ENCODE measurements around the gene NPPB. TPM values are rescaled to one million over a fixed set of nuclear protein-coding genes. Genes with fewer than 3 reads are reported as not detected.
"Not testable (repeated sequence)": the region's sequence is repeated elsewhere in the genome, so short reads cannot be mapped to it uniquely, and the experiment has no call there.

Gene NPPB
- not detected for total RNA-seq

DNA sequence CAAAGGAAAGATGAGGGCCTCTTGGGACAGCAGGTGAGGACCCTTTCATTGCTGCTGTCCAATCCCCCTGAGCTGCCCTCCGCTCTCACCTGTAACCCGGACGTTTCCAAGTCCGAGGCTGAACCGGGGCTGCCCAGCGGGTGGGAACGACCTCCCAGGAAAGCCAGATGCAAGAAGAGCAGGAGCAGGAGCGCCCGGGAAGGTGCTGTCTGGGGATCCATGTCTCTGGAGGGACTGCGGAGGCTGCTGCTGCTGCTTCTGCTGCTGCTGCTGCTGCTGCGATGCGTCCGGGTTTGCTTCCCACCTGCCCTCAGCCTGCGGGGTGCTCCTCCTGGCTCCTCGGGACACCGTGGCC is at the start of gene NPPB:
TSS of gene NPPB (minus strand) at position 333 of the 355 bp plus-strand sequence. CDS start at position 221, 112 bp downstream.
- Mint-ChIP-seq H3K27ac (no peak within 1 kb of the TSS), H3K36me3 (no peaks in the 10 kb centered on the region), H3K4me1 (peaks cover 12% of the 10 kb centered on the region), H3K27me3 (peaks cover 67% of the 10 kb centered on the region), H3K9me3 (no peaks in the 10 kb centered on the region), H3K4me3 (no peak within 1 kb of the TSS)
- no peak for DNase-seq
- POLR2A ChIA-PET = interaction anchor here (3.6 kb wide), 1 partner anchor 49 kb away, joined by 12 read pairs; no protein-coding TSS in a partner anchor
- no peak for ATAC-seq (ENCODE audit: low read depth)

DNA sequence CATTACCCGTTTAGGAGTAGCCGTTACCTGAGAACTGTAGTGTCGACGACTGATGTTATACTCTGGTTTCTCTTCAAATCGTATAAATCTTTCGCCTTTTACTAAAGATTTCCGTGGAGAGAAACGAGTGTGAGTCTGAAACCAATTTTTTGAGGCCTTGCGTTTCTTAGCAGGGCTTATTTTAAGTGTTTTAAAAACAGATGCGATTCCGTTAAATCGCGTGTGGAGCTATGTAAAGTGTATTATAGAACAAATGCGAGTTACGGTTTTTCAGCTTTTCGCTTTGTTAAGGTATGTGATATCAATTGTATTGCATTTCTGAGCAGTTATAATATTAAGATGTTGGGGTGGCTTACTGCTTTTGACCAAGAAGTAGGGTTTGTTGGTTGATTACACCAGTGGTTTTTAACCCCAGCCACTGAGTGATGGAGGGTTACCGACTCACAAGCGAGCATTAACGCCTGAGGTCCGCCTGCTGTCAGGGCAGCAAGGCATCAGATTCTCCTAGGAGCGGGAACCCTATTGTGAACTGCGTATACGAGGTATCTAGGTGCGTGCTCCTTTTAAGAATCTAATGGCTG is 49.4 kb upstream of the NPPB start:
- H3K9me3 Mint-ChIP-seq = no peaks in the 10 kb centered on the region
- H3K4me1 Mint-ChIP-seq = peaks cover 38% of the 10 kb centered on the region
- H3K27ac Mint-ChIP-seq = peak overlapping the region; percentile 100
- H3K4me3 Mint-ChIP-seq = peak overlapping the region; percentile 92
- ATAC-seq (ENCODE audit: low read depth) (peak; percentile 56), DNase-seq (no peak)
- no peaks in the 10 kb centered on the region for H3K36me3 Mint-ChIP-seq
- POLR2A ChIA-PET = interaction anchor here (0.6 to 5.3 kb wide), 100 partner anchors 8 to 1398 kb away, joined by 3 to 207 read pairs (median 5); partner anchors contain the start of genes AGTRAP, CLCN6, DHRS3 and EXOSC10
- H3K27me3 Mint-ChIP-seq = peaks cover 12% of the 10 kb centered on the region

DNA sequence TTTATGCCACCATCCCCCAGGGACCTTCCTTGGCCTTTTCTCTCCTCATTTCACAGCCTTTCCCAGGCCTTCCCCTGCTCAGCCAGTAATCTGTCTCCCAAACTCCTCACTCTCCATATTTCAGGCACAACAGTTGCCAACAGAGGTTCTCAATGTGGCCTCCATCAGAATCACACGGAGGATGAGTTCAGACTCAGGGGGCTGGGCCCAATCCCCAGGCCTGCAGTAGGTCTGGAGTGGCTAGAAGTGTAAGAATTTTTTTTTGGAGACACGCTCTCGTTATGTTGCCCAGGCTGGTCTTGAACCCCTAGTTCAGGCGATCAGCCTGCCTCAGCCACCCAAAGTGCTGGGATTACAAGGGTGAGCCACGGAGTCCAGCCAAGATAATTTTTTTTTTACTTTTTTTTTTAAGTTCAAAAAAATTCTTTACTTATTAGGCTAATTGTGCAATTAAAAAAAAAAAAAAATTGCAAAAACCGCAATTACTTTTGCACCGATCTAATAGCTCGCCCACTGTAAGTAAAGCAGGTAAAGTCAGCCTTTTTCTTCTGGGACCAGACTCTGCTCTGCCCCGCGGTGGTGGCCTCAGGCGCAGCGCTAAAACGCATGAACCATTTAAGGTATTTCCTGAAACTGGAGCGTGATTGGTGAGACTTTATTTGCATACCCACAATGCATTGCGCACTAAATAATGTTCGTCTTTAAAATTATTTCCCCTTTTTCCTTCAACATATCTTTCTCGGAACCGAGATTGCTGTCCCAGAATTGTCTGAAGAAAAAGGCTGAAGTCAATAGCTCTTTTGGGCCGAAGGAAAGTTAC is 48.7 kb upstream of the NPPB start:
- DNase-seq (peak; percentile 87), ATAC-seq (ENCODE audit: low read depth) (peak; percentile 49)
- Mint-ChIP-seq H3K9me3 (no peaks in the 10 kb centered on the region), H3K4me3 (peak overlapping the region; percentile 92), H3K27me3 (peaks cover 19% of the 10 kb centered on the region), H3K27ac (peak overlapping the region; percentile 100), H3K4me1 (peaks cover 38% of the 10 kb centered on the region), H3K36me3 (no peaks in the 10 kb centered on the region)
- POLR2A ChIA-PET = interaction anchor here (0.6 to 5.3 kb wide), 92 partner anchors 8 to 1397 kb away, joined by 3 to 207 read pairs (median 6); partner anchors contain the start of genes AGTRAP, CLCN6, DHRS3 and EXOSC10

DNA sequence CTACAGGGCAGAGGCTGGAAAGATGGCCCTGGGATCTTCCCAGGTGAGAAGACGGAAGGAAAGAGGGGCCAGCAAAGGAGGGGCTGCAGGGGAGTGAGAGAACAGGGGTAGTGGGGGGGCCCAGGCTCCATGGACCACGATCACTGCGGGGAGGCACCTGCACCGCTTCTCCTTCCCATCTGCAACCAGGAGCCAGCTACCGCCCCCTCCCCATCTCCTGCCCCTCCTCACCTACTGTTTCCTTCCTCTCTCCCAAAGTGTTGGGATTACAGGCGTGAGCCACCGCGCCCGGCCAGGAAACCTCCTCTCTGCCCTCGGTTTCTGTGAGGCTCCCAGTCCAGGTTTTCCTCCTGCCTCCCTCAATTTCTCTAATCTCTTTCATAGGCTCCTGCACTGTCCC is 48.1 kb upstream of the NPPB start:
- POLR2A ChIA-PET = interaction anchor here (3.9 to 5.1 kb wide), 7 partner anchors 9 to 113 kb away, joined by 42 to 207 read pairs (median 69); partner anchors contain the start of genes CLCN6, MFN2, MIIP and MTHFR
- ATAC-seq (ENCODE audit: low read depth) (no peak), DNase-seq (no peak)
- peaks cover 25% of the 10 kb centered on the region for H3K27me3 Mint-ChIP-seq
- no peaks in the 10 kb centered on the region for H3K9me3 Mint-ChIP-seq
- H3K4me3 Mint-ChIP-seq = no peak overlapping the region
- H3K4me1 Mint-ChIP-seq = peaks cover 38% of the 10 kb centered on the region
- no peaks in the 10 kb centered on the region for H3K36me3 Mint-ChIP-seq
- no peak overlapping the region for H3K27ac Mint-ChIP-seq

DNA sequence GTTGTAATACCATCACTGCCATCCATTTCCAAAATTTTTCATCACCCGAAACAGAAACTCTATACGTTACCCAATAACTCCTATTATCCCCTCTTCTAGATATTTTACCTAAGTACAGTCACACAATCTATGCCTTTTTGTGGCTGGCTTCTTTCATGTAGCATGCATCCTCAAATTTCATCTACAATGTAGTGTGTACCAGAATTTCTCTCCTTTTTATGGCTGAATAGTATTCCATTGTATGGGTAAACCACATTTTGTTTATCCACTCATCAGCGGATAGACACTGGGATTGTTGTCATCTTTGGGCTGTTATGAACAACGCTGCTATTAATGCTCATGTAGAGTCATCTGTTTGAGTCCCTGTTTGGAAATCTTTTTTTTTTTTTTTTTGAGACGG is 46.2 kb upstream of the NPPB start:
- no peak for ATAC-seq (ENCODE audit: low read depth)
- peaks cover 42% of the 10 kb centered on the region for H3K27me3 Mint-ChIP-seq
- no peaks in the 10 kb centered on the region for H3K36me3 Mint-ChIP-seq
- no peaks in the 10 kb centered on the region for H3K9me3 Mint-ChIP-seq
- peak overlapping the region; percentile 20 for H3K4me3 Mint-ChIP-seq
- no peak for DNase-seq
- peaks cover 37% of the 10 kb centered on the region for H3K4me1 Mint-ChIP-seq
- POLR2A ChIA-PET = no interaction called here
- peak overlapping the region; percentile 44 for H3K27ac Mint-ChIP-seq

DNA sequence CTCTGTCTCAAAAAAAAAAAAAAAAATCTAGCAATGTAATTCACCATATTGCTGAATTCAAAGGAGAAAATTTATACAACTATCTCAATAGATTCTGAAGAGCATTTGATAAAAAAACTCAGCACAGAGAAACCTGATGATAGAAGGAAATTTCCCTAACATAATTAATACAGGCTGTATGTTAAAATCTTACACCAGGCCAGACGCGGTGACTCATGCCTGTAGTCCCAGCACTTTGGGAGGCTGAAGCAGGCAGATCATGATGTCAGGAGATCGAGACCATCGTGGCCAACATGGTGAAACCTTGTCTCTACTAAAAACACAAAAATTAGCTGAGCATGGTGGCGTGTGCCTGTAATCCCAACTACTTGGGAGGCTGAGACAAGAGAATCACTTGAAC is 45.4 kb upstream of the NPPB start:
- POLR2A ChIA-PET; H3K4me3 Mint-ChIP-seq; H3K36me3 Mint-ChIP-seq; H3K27ac Mint-ChIP-seq; H3K9me3 Mint-ChIP-seq; ATAC-seq (ENCODE audit: low read depth); DNase-seq: not testable (repeated sequence)
- peaks cover 50% of the 10 kb centered on the region for H3K27me3 Mint-ChIP-seq
- H3K4me1 Mint-ChIP-seq = peaks cover 31% of the 10 kb centered on the region

DNA sequence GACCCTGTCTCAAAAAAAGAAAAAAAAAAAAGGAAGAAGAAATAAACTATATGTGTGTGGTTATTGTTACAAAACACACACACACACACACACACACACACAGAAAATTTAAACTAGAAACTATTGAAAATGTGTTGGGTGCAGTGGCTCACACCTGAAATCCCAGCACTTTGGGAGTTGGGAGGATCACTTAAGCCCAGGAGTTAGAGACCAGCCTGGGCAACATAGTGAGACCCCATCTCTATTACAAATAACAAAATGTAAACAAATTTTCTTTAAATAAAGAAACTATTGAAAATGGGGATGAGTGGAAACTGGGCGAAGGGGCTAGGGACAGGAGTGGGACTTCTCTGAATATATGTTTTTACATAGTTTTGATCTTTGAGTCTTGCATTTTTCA is 44.5 kb upstream of the NPPB start:
- no peak overlapping the region for H3K4me3 Mint-ChIP-seq
- no peak for DNase-seq
- no peak overlapping the region for H3K27ac Mint-ChIP-seq
- no peaks in the 10 kb centered on the region for H3K36me3 Mint-ChIP-seq
- peaks cover 27% of the 10 kb centered on the region for H3K4me1 Mint-ChIP-seq
- H3K9me3 Mint-ChIP-seq = no peaks in the 10 kb centered on the region
- peaks cover 53% of the 10 kb centered on the region for H3K27me3 Mint-ChIP-seq
- POLR2A ChIA-PET = no interaction called here
- ATAC-seq (ENCODE audit: low read depth) = no peak

DNA sequence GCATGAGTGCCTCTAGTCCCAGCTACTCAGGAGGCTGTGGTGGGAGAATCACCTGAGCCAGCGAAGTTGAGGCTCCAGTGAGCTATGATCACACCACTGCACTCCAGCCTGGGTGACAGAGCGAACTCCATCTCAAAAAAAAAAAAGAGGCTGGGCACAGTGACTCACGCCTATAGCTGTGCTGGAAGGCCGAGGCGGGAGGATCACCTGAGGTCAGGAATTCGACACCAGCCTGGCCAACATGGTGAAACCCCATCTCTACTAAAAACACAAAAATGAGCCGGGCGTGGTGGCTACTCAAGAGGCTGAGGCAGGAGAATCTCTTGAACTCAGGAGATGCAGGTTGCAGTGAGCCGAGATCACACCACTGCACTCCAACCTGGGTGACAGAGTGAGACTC is 42.7 kb upstream of the NPPB start:
- H3K27ac Mint-ChIP-seq; H3K4me3 Mint-ChIP-seq; H3K9me3 Mint-ChIP-seq; POLR2A ChIA-PET; ATAC-seq (ENCODE audit: low read depth); H3K36me3 Mint-ChIP-seq; DNase-seq: not testable (repeated sequence)
- Mint-ChIP-seq H3K4me1 (peaks cover 18% of the 10 kb centered on the region), H3K27me3 (peaks cover 67% of the 10 kb centered on the region)

DNA sequence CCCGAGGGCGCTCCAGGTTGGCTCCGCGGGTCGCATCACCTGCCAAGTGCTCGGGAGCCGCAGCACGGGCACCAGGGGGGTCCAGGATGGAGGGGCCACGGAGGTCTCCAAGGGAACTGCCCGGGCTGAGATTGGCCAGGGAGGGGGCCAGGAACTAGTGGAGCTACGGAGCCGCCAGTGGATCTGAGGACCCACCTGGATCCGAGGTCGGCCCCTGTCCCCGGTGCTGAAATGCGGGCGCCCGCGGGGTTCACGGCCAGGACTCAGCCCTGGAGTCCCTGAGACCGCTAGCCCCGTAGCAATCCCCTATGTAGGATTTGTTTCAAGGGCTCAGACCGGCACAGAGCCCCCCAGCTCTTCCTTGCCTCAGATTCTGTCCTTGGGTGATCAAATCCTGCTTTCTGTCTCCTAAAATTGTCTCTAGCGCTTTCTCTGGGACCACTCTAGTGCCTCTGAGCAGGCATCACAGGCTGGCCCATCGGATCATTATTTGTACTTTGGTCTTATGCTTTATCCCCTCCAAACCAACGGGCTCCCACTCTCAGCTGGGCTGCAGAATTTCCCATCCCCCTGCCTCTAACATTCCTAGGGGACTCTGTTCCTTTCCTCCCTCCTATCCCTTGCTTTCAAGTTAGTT is 40.2 kb upstream of the NPPB start:
- peaks cover 71% of the 10 kb centered on the region for H3K27me3 Mint-ChIP-seq
- no peak overlapping the region for H3K27ac Mint-ChIP-seq
- DNase-seq (peak; percentile 63), ATAC-seq (ENCODE audit: low read depth) (peak; percentile 42)
- POLR2A ChIA-PET = interaction anchor here (6.9 kb wide), 1 partner anchor 10 kb away, joined by 42 read pairs; no protein-coding TSS in a partner anchor
- H3K4me3 Mint-ChIP-seq = no peak overlapping the region
- peaks cover 2% of the 10 kb centered on the region for H3K4me1 Mint-ChIP-seq
- no peaks in the 10 kb centered on the region for H3K36me3 Mint-ChIP-seq
- no peaks in the 10 kb centered on the region for H3K9me3 Mint-ChIP-seq

DNA sequence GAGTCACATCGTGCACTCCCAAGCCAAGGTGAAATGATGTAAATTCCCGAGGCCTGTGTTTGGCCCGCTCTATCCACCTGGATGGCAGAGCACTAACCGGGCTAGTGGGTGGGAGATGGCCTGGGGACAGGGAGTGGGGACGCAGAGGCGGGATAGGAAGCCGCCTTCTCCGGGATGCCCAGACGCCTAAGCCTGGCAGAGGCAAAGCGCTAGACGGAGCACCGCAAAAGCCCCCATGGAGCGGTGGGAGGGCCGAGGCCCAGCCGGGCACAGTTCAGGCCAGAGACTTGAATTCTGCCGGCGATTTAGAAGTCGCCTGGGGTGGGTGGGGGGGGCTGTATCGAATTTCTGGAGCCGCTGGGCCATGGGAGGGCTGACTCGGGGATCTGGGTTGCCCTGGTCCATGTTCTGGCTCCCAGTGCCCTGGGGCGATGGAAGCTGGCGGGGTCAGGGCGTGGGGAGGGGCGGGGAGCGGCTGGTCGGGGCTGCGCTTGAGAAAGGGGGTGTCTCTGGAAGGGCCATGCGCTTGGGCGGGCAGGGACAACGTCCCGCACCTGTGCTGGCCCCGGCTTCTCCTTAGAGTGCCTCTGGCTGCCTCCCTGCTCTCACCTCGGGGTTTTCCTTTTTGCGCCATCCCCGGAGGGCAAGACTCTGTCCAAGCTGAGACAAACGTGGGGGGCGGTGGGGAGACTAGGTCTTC is 39.5 kb upstream of the NPPB start:
- ATAC-seq (ENCODE audit: low read depth) = no peak
- H3K4me1 Mint-ChIP-seq = peaks cover 3% of the 10 kb centered on the region
- no peak overlapping the region for H3K4me3 Mint-ChIP-seq
- POLR2A ChIA-PET = interaction anchor here (6.9 kb wide), 1 partner anchor 10 kb away, joined by 42 read pairs; no protein-coding TSS in a partner anchor
- no peaks in the 10 kb centered on the region for H3K9me3 Mint-ChIP-seq
- no peaks in the 10 kb centered on the region for H3K36me3 Mint-ChIP-seq
- H3K27me3 Mint-ChIP-seq = peaks cover 69% of the 10 kb centered on the region
- DNase-seq = no peak
- H3K27ac Mint-ChIP-seq = no peak overlapping the region

DNA sequence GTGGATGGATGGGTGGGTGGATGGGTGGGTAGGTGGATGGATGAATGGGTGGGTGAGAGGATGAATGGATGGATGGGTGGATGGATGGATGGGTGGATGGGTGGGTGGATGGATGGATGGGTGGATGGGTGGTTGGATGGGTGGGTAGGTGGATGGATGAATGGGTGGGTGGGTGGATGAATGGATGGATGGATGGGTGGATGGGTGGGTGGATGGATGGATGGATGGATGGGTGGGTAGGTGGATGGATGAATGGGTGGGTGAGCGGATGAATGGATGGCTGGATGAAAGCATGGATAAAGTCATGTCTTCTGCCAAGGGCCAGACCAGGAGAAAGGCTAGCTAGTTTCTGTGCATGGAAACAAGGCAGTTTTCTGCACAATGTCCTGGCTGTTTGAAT is 35.8 kb upstream of the NPPB start:
- not testable (repeated sequence) for H3K27ac Mint-ChIP-seq; DNase-seq; ATAC-seq (ENCODE audit: low read depth); H3K4me3 Mint-ChIP-seq; H3K4me1 Mint-ChIP-seq; H3K9me3 Mint-ChIP-seq; H3K36me3 Mint-ChIP-seq
- H3K27me3 Mint-ChIP-seq = peaks cover 44% of the 10 kb centered on the region
- POLR2A ChIA-PET = interaction anchor here (6.9 kb wide), 1 partner anchor 14 kb away, joined by 42 read pairs; no protein-coding TSS in a partner anchor

DNA sequence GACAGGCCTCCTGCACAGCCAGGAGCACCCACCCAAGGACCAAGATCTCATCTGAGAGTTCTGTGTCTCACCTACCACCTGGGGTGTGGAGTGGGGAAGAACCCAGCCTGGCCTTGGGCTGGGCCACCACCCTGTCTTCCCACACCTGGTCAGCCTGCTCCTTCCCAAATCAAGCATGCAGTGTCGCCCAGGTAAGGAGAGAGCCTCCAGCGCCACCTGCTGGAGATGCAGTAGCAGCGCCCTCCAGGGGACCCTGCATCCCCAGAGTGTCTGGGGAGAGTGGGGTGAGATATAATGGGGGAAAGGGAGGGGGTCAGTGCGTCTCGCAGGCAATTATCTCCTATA is 35.1 kb upstream of the NPPB start:
- Mint-ChIP-seq H3K27me3 (peaks cover 38% of the 10 kb centered on the region), H3K27ac (no peak overlapping the region), H3K36me3 (no peaks in the 10 kb centered on the region), H3K4me3 (no peak overlapping the region), H3K9me3 (no peaks in the 10 kb centered on the region), H3K4me1 (peaks cover 3% of the 10 kb centered on the region)
- DNase-seq (peak; percentile 81), ATAC-seq (ENCODE audit: low read depth) (peak; percentile 89)
- POLR2A ChIA-PET = no interaction called here
